ENCODE data around the gene KATNAL1.

KATNAL1 gene

DNA sequence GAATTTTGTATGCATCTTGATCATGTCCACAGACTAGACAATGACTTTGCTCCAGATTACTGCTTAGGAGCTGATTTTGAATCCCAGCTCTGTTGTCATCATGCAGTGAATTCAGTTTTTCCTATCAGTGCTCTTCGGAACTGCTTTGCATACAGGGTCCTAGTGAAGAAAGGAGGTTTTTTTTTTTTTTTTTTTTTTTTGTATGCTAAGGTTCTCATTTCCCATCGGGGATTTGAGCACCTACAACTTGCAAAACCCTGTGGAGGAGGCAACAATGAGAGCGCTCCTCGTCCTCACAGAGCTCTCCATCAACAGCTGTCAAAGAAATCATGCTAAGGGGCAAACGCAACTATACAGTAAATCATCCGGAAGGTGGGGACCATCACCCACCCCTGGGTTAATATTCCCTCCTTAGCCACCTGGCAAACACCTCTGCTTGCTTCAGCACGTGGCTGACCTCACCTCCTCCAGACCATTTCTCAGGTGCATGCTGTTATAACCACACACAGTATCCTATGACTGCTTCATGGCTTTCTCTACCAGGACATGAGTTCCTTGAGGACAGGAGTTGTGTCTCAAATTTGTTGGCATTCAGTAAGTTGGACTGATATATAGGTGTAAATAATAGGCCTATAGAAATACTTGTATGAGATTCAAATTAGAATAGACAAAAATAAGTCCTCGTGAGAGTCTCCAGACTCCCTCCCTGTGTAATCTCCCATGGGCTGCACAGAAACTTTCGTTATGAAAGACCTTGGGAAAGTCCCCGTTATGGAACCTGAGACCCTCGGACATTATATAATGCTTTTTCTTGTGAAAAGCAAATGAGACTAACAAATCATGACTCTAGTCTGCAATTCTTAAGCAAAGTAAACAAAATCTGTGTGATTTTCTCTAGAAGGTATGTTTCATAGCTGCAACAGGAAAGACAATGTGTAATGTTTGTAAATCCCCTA, 113.8 kb downstream of the KATNAL1 start:
- TF ChIP-seq MYC (IDR thresholded peaks at IDR 0.05; ENCODE audit: low read depth, low read length) (no peak), POLR2A (IDR thresholded peaks at IDR 0.05; ENCODE audit: extremely low read depth, insufficient read length) (no peak)
- TF ChIP-seq, protein P1, sequence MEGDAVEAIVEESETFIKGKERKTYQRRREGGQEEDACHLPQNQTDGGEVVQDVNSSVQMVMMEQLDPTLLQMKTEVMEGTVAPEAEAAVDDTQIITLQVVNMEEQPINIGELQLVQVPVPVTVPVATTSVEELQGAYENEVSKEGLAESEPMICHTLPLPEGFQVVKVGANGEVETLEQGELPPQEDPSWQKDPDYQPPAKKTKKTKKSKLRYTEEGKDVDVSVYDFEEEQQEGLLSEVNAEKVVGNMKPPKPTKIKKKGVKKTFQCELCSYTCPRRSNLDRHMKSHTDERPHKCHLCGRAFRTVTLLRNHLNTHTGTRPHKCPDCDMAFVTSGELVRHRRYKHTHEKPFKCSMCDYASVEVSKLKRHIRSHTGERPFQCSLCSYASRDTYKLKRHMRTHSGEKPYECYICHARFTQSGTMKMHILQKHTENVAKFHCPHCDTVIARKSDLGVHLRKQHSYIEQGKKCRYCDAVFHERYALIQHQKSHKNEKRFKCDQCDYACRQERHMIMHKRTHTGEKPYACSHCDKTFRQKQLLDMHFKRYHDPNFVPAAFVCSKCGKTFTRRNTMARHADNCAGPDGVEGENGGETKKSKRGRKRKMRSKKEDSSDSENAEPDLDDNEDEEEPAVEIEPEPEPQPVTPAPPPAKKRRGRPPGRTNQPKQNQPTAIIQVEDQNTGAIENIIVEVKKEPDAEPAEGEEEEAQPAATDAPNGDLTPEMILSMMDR (IDR thresholded peaks at IDR 0.05; ENCODE audit: low read depth, low read length), result no peak
- TF ChIP-seq, protein P2, sequence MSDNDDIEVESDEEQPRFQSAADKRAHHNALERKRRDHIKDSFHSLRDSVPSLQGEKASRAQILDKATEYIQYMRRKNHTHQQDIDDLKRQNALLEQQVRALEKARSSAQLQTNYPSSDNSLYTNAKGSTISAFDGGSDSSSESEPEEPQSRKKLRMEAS (IDR thresholded peaks at IDR 0.05; ENCODE audit: low read depth, low read length), result no peak
- no peak for DNase-seq (ENCODE audit: low read depth)
- no peak overlapping the region for H3K4me3 ChIP-seq (ENCODE audit: low read depth, low read length)

DNA sequence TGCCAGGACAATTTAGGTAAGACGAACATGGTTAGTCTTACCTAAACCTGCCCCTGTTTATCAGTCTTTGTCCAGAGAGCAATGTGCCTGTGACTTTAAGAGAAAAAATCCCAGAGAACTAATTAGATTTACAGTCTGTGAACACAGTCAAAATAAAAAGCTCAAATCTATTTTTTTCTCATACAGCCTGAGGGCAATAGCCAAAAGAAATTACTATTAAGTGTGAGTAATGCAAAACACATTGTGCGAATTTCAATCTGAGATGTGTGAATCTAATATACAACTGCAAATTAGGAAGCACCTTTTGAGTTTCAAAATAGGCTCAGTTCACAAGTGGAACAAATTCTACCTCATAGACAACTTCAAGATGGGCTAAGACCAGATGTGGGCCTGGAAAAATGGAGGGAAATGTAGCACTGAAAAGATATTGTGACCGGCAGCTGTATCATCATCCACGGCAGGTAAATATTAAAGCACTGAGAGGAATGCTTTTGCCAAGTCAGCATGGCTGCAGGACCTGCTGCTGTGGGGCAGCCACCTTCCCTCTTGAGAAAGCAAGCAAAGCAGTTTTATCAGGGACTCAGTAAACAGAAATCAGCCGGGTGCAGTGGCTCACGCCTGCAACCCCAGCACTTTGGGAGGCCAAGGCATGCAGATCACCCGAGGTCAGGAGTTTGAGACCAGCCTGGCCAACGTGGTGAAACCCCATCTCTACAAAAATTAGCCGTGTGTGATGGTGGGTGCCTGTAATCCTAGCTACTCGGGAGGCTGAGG, 114.8 kb downstream of the KATNAL1 start:
- TF ChIP-seq, protein P1 (IDR thresholded peaks at IDR 0.05; ENCODE audit: low read depth, low read length), result no peak
- TF ChIP-seq, protein P2 (IDR thresholded peaks at IDR 0.05; ENCODE audit: low read depth, low read length), result no peak
- TF ChIP-seq MYC (IDR thresholded peaks at IDR 0.05; ENCODE audit: low read depth, low read length), result no peak
- TF ChIP-seq POLR2A (IDR thresholded peaks at IDR 0.05; ENCODE audit: extremely low read depth, insufficient read length), result no peak
- no peak for DNase-seq (ENCODE audit: low read depth)
- H3K4me3 ChIP-seq (ENCODE audit: low read depth, low read length), result no peak overlapping the region

DNA sequence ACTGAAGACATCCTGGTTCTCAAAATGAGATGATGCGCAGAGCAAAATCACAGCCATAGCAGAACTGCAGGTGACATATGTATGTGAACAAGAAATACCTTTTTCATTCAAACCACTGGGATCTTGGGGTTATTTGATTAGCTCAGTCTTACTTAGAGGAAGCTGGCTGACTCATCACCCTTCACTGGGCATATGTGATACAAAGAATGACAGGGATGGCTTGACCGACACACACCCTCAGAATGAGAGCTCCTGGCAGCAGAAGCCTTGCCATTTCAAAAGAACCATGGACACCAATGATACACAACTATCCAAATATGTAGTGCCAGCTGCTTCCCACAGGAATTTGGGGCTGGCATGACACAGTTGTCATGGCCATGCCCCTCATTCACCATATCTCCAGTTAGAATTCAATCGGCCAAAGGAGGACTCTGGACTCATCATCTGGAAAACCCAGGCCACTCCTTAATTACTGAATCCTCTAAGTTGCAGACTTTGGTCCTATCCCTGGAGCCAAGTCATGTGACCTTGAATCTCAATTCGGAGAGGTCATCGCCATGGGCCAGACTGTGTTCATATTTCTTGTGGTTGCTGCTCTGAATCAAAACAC, 115.8 kb downstream of the KATNAL1 start:
- H3K4me3 ChIP-seq (ENCODE audit: low read depth, low read length), result no peak overlapping the region
- TF ChIP-seq, protein P2 (IDR thresholded peaks at IDR 0.05; ENCODE audit: low read depth, low read length), result no peak
- no peak for TF ChIP-seq POLR2A (IDR thresholded peaks at IDR 0.05; ENCODE audit: extremely low read depth, insufficient read length)
- no peak for TF ChIP-seq MYC (IDR thresholded peaks at IDR 0.05; ENCODE audit: low read depth, low read length)
- TF ChIP-seq, protein P1 (IDR thresholded peaks at IDR 0.05; ENCODE audit: low read depth, low read length), result no peak
- DNase-seq (ENCODE audit: low read depth), result peak; percentile 19

DNA sequence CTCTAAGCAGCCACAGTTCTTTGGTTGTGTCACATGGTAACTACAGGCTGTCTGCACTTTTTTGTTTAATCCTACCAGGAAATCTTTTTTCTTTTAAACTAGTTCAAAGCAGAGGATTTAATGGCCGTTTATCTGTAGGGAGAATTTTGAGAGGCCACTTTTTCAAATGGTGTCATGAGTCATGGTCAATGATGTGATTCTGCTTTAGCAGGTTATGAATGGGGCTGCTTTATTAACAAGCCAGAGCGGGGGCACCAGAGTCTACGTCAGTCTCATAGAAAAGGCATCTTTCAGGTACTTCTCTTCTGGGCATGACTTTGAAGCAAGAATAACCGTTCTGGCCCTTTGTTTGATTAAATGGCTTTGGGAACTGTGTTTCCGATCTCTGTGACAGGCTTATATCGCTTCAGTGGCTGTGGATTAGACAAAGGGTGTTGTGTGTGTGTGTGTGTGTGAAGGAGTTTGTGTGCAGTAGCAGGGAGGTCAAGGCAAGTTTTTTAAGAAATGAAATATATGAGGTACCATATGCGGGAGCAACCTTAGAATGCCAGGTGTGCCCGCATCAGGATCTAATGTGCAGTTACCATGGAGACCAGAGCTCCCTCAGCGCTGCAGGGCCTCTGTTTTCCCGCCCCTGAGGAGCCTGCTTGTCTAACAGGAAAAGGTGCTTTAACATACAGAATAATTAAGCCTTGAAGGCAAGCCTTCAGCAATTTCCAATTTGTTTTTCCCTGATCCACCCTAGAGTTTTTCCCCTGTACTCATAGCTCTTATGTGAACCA, 120.5 kb downstream of the KATNAL1 start:
- no peak for DNase-seq (ENCODE audit: low read depth)
- TF ChIP-seq MYC (IDR thresholded peaks at IDR 0.05; ENCODE audit: low read depth, low read length) (no peak), POLR2A (IDR thresholded peaks at IDR 0.05; ENCODE audit: extremely low read depth, insufficient read length) (no peak)
- TF ChIP-seq, protein P2 (IDR thresholded peaks at IDR 0.05; ENCODE audit: low read depth, low read length), result no peak
- TF ChIP-seq, protein P1 (IDR thresholded peaks at IDR 0.05; ENCODE audit: low read depth, low read length), result no peak
- H3K4me3 ChIP-seq (ENCODE audit: low read depth, low read length), result no peak overlapping the region
